MCF 10A (cell line): ENCODE data around the gene TF. TPM values are rescaled to one million over a fixed set of nuclear protein-coding genes. Genes with fewer than 3 reads are reported as not detected.

Source experiments
- BruUV-seq: library from RNA; stranded (reverse); fragments of 400-500 nt; replicated peaks from 2 replicates; lab custom pipeline; 2021; lab: Mats Ljungman, UMichigan
- CTCF ChIA-PET: fragments of 300-600 bp; sonication (Branson Sonifier 250); formaldehyde crosslinking; extraction: SDS; loops from one replicate; lab custom pipeline; 2021; ENCODE audit warnings: antibody characterized with exemption, inconsistent platforms; lab: Yijun Ruan, JAX
- POLR2A ChIA-PET: fragments of 300-600, 350-650 bp; sonication (Branson Sonifier 250); formaldehyde crosslinking; extraction: SDS; loops from one replicate; lab custom pipeline; 2020; ENCODE audit warnings: antibody characterized with exemption, inconsistent platforms; lab: Yijun Ruan, JAX
- DNase-seq: peaks from one replicate; pipeline ENCODE4 v3.0.0-alpha.2; 2018; ENCODE audit not compliant: unreplicated experiment
- H3K27ac Mint-ChIP-seq: one replicate; pipeline ENCODE4 v1.8.0; 2022; ENCODE audit warnings: mild to moderate bottlenecking, low read depth, mixed read lengths; ENCODE audit not compliant: unreplicated experiment
- H3K27me3 Mint-ChIP-seq: one replicate; pipeline ENCODE4 v1.8.0; 2022; ENCODE audit warnings: mixed read lengths; ENCODE audit not compliant: insufficient read depth, unreplicated experiment
- H3K36me3 Mint-ChIP-seq: one replicate; pipeline ENCODE4 v1.8.0; 2022; ENCODE audit warnings: mild to moderate bottlenecking, moderate library complexity, mixed read lengths; ENCODE audit not compliant: insufficient read depth, unreplicated experiment
- H3K4me1 Mint-ChIP-seq: one replicate; pipeline ENCODE4 v1.8.0; 2022; ENCODE audit warnings: mixed read lengths; ENCODE audit not compliant: insufficient read depth, unreplicated experiment
- H3K4me3 Mint-ChIP-seq: one replicate; pipeline ENCODE4 v1.8.0; 2022; ENCODE audit warnings: mild to moderate bottlenecking, moderate library complexity, mixed read lengths; ENCODE audit not compliant: unreplicated experiment
- H3K9me3 Mint-ChIP-seq: one replicate; pipeline ENCODE4 v1.8.0; 2022; ENCODE audit warnings: mixed read lengths; ENCODE audit not compliant: unreplicated experiment
- CTCF ChIP-seq: fragments of 200-600 bp; IDR thresholded peaks from one replicate; pipeline ENCODE4 v1.8.0; 2022; ENCODE audit warnings: antibody characterized with exemption, mild to moderate bottlenecking; ENCODE audit not compliant: unreplicated experiment
- intact Hi-C: fragments of 100-400 bp; cut with micrococcal nuclease; formaldehyde crosslinking; loops from 2 replicates; pipeline ENCODE4 v1.14.1; 2022
- total RNA-seq: library from RNA; stranded (reverse); gene quantifications from 2 replicates; pipeline ENCODE4 v1.2.3, GENCODE V29; 2022

Gene TF
- total RNA-seq, 1 experiment from 2014 or later = 0.19 TPM

- ChIA-PET POLR2A (interaction anchor here (0.7 to 1.6 kb wide), 3 partner anchors 12 to 52 kb away, joined by 3 to 5 read pairs (median 3); no protein-coding TSS in a partner anchor), CTCF (interaction anchor here (1.2 to 3.2 kb wide), 2 partner anchors 13 to 140 kb away, joined by 3 to 14 read pairs; no protein-coding TSS in a partner anchor)
- no TSS peak for BruUV-seq
- intact Hi-C loops = loop anchor here (1.0 to 10.0 kb wide), 3 partner anchors 144 to 360 kb away; partner anchors contain the start of genes CDV3 and TOPBP1
- Mint-ChIP-seq H3K27me3 (no peaks in the 10 kb centered on the region), H3K4me1 (peaks cover 14% of the 10 kb centered on the region), H3K36me3 (peaks cover 33% of the 10 kb centered on the region), H3K27ac (peak overlapping the region; percentile 30), H3K9me3 (no peaks in the 10 kb centered on the region), H3K4me3 (peak overlapping the region; percentile 85)
- DNase-seq = no peak
- TF ChIP-seq CTCF = no peak
These were observed 58.7 kb downstream of the TF start for GRCh38 chr3:133804896-133805295.

DNA sequence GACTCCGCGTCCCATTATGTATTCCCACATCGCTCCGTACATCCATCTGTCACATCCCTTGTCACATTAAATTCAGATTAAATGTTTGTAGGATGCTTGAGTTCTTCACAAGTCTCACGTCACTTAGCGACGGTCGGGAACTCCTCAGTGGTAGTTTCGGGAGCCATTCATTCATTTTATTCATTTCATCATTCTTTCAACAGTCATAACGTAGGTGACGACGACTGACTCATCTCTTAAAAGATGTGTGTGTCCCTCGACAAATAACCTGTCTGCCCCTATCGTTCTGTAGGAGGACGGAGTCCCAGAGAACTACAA lies 59.1 kb downstream of the TF start:
- Mint-ChIP-seq H3K27me3 (no peaks in the 10 kb centered on the region), H3K9me3 (no peaks in the 10 kb centered on the region), H3K4me3 (peak overlapping the region; percentile 85), H3K36me3 (peaks cover 38% of the 10 kb centered on the region), H3K4me1 (peaks cover 10% of the 10 kb centered on the region), H3K27ac (peak overlapping the region; percentile 30)
- BruUV-seq = no TSS peak
- DNase-seq = no peak
- ChIA-PET POLR2A (interaction anchor here (0.7 to 1.6 kb wide), 4 partner anchors 12 to 437 kb away, joined by 3 to 5 read pairs (median 3); no protein-coding TSS in a partner anchor), CTCF (interaction anchor here (1.2 to 3.2 kb wide), 3 partner anchors 13 to 141 kb away, joined by 3 to 14 read pairs (median 7); no protein-coding TSS in a partner anchor)
- no peak for TF ChIP-seq CTCF
- intact Hi-C loops = loop anchor here (1.0 to 10.0 kb wide), 3 partner anchors 144 to 361 kb away; partner anchors contain the start of genes CDV3 and TOPBP1

DNA sequence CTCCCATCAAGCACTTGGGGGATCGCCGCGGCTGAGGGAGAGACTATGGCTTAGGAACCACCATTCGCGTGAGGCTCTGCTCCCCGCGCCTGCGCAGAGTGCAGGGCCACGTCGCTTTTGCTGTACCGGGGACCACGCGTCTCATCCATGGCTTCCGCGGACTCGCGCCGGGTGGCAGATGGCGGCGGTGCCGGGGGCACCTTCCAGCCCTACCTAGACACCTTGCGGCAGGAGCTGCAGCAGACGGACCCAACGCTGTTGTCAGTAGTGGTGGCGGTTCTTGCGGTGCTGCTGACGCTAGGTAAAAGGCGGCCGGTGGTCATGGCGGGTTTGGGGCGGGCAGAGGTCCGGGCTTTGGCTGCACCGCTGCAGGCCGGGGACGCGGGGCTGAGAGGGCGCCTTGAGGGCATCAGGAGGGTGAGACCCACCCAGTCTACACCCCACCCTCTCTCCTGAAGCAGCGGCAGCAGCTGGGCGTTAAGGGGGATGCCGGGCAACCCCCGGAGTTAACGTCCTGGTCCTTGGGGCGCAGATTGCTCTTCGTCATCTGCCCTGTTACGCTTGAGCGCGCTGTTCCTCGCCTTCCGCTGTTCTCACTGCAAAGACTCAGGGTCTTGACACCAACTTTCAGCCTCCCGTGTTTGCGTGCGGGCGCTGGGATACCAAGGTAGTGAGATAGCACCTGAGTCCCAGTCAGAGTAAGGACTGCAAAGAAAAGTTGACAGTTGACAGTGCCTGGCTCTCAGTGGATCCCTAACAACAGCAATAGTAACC lies 59.7 kb downstream of the TF start, which contains the start of gene SRPRB:
TSS of gene SRPRB (plus strand) at position 114 of the 774 bp plus-strand sequence. CDS start at position 148, 34 bp downstream.
- peak within 1 kb of the TSS; percentile 85 for H3K4me3 Mint-ChIP-seq
- H3K36me3 Mint-ChIP-seq = peaks cover 43% of the 10 kb centered on the region
- ChIA-PET POLR2A (interaction anchor here (0.6 to 1.6 kb wide), 8 partner anchors 12 to 436 kb away, joined by 3 to 8 read pairs (median 3); no protein-coding TSS in a partner anchor), CTCF (interaction anchor here (0.6 to 3.2 kb wide), 8 partner anchors 12 to 1500 kb away, joined by 3 to 20 read pairs (median 4); no protein-coding TSS in a partner anchor)
- H3K9me3 Mint-ChIP-seq = no peaks in the 10 kb centered on the region
- no TSS peak for BruUV-seq
- no peak for TF ChIP-seq CTCF
- H3K27me3 Mint-ChIP-seq = no peaks in the 10 kb centered on the region
- DNase-seq = peak; percentile 96
- intact Hi-C loops = loop anchor here (1.0 to 10.0 kb wide), 3 partner anchors 145 to 361 kb away; partner anchors contain the start of genes CDV3 and TOPBP1
- H3K27ac Mint-ChIP-seq = peak within 1 kb of the TSS; percentile 30
- H3K4me1 Mint-ChIP-seq = peaks cover 8% of the 10 kb centered on the region

GRCh38 chr3:133812872-133813271 lies 66.7 kb downstream of the TF start:
- H3K4me3 Mint-ChIP-seq = no peak overlapping the region
- no peak for TF ChIP-seq CTCF
- H3K27ac Mint-ChIP-seq = no peak overlapping the region
- no TSS peak for BruUV-seq
- intact Hi-C loops = loop anchor here (10.0 kb wide), 2 partner anchors 402 to 662 kb away; no protein-coding TSS in a partner anchor
- H3K27me3 Mint-ChIP-seq = no peaks in the 10 kb centered on the region
- CTCF ChIA-PET = interaction anchor here (0.8 to 1.2 kb wide), 3 partner anchors 120 to 410 kb away, joined by 3 to 5 read pairs (median 4); no protein-coding TSS in a partner anchor
- peaks cover 18% of the 10 kb centered on the region for H3K4me1 Mint-ChIP-seq
- POLR2A ChIA-PET = no interaction called here
- H3K9me3 Mint-ChIP-seq = no peaks in the 10 kb centered on the region
- H3K36me3 Mint-ChIP-seq = peaks cover 99% of the 10 kb centered on the region
- DNase-seq = no peak
